GM18951 (cell line): Measurements from ENCODE around the gene CDC25C.

Experiments used
- POLR2A ChIP-seq: IDR thresholded peaks from 4 replicates; pipeline ENCODE4 v1.6.1; 2011; ENCODE audit warnings: mild to moderate bottlenecking; ENCODE audit not compliant: insufficient read length, insufficient read depth; ENCODE audit errors: extremely low read depth
- in situ Hi-C: fragments of 300-500 bp; cut with MboI; formaldehyde crosslinking; loops from one replicate; pipeline ENCODE4 v1.12.0; 2022; ENCODE audit warnings: low sequenced_read_pairs, mixed read lengths, inconsistent platforms; ENCODE audit not compliant: unreplicated experiment

The CDC25C gene

DNA sequence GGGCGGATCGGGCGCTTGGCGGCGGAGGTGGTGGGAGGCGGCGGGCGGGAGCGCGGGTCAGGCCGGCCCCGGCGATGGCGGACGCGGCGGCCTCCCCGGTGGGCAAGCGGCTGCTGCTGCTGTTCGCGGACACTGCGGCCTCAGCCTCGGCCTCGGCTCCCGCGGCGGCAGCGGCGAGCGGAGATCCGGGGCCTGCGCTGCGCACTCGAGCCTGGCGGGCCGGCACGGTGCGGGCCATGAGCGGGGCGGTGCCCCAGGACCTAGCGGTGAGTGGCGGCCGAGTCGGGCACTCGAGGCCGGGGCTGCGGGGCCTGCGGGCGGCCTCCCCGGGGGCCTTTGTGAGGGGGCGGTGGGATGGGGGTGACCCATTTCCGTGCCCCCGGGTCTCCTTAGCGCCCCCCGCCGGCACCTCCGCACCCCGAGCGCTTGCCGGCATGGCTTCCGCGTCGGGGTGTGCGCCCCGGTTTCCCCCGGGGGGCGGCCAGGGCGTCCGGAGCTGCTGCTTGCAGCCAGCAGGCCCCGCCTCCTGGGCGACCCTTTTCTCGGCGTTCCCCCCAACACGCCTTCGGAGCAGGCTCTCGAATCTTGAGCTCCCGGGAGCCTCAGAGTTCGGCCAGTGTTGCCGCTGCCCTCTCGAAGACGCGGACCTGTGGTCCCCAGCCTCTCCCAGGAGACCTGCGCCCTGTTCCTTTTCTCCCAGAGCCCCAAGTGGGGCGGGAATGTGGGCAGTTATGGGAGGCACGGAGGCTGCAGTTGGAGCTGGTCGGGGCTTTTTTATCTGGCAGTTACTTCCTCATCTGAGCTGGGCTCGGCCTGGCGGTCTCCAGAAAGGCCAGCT, 21.3 kb upstream of the CDC25C start:
- TF ChIP-seq POLR2A, result peak; percentile 10
- in situ Hi-C loops, result no loop called here

DNA sequence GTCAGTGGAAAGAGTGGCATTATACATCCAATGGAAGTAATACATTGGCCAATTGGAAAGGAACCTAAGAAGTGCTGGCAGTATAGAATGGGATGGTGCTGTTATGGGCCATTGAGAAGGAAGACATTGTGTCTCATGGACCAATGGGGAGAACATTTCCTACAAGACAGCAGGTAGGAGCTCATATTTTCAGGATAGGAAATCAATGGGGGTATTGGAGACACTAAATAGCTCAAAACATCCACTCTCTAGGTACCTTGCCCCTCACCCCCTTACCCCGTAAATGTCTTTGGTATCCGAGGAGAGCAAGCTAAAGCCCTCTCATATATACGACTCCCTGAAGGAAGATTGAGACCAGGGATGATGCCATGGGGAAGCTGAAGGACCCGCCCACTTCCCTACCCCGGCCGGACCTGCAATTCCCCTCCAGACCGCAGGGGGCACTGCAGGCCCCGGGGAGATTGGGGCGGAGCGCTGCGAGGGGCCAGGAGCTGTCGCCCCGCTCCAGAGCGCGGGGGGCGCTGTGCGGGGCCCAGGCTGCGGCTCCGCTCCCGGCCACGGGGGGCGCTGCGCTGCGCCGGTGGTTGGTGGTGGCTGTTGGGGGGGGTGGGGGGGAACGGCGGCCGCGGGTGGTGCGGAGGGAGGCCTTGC, 20.6 kb upstream of the CDC25C start, which contains the start of gene KDM3B:
Gene KDM3B (plus strand): TSS at position 615 of the 651 bp plus-strand sequence. CDS start 111 bp downstream, outside the sequence.
- no peak for TF ChIP-seq POLR2A
- in situ Hi-C loops, result no loop called here

DNA sequence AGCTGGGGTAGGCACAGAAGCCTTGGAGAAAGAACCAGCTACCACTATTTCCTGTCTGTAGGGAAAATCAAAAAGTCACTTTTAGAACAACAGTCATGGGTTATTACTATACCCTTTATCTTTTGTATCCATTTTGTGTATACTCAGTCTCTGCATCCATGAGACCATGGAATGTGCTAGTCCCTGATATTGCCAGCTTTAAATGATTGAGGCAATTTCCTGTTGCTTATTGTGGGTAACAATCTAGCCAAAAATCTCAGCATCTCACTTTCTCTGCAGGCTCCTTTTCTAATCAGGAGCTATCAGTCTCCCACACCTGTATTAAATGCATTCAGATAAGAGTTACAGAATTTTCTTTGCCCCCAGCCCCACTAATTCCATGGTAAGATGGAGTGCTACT, 19.9 kb upstream of the CDC25C start:
- TF ChIP-seq POLR2A, result no peak
- in situ Hi-C loops, result no loop called here

DNA sequence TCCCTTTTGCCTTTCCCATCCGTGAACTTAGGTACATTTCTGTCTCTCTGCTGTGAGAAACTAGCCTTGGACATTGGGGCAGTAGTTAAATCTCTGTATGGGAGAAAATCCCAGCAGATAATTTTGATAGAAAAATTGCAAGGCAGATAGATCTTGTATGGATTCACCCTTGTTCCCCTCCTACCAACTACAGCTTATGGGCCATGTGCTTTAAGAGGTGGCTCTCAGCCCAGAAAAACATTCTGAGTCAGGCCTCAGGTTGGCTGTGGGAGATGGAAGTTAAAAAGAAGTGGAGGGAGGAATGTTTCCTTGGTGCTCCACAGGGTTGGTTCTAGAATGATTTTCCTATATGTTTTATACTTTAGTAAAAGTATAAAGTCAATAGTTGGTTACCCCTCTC, 19.5 kb upstream of the CDC25C start:
- in situ Hi-C loops, result no loop called here
- no peak for TF ChIP-seq POLR2A

DNA sequence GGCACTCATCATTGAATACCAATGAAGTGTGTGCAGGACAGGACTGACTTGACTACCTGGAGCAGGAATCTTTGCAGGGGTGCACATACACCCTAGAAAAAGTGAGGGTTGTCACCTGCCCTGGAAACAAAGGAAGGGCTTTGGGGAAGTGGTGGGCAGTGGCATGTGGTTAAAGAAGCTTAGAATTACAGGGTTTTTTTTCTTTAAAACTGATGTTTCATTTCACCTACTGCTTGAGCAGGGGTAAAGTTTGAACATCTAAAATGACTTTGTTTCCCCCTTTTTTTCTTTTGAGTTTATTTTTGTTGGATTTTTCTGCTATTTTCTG, 18.9 kb upstream of the CDC25C start:
- no peak for TF ChIP-seq POLR2A
- in situ Hi-C loops, result no loop called here

DNA sequence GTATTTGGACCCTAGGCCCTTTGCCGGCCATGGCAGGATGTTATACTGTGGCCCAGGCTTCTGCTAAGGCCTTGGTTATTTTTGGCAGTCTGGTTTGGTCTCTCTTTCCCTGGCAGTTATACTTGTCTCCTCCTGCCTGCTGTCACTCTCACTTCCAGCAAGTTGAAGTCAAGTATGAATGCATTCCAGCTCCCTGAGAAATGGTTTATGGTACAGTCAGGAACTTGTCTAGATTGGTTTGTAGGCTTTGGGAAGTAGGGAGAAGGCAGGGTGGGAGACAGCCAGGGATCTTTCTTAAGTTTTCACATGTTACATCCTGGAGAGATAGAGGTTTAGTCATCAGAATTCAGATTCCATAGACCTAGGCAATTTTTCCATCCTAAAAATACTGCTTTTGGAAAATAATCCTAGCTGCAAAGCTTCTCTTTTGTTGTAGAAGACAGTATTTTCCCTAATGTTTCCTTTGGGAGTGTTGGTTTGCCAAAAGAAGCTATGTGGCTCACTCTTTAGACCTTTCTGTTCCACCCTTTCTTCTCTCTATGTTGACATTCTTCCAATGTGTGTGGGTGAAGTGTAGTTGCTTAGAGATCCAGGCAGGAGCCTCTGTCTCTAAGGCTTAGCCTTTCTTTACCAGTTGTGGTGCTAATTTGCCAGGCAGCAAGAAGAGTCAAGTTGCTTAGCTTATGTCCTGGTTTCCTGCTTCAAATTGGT, 18.4 kb upstream of the CDC25C start:
- no peak for TF ChIP-seq POLR2A
- in situ Hi-C loops, result no loop called here

DNA sequence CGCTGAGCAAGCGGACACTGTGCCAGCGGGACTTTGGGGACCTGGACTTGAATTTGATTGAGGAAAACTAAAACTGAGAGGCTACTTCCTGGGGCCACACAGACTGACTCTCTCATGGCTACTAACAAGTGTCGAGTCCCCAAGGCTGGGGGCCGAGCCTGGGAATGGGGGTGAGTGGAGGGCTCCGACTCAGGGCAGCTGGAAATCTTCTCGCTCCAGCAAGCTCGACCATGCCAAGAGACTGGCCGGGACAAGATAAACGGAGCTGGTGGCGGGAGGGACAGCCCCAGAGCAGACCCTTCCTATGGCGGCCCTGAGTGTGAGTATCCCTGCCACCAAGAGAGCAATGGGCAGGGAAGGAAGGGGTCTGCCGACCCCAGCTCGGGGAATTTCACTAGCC, 15.3 kb upstream of the CDC25C start:
- in situ Hi-C loops, result no loop called here
- TF ChIP-seq POLR2A, result no peak

DNA sequence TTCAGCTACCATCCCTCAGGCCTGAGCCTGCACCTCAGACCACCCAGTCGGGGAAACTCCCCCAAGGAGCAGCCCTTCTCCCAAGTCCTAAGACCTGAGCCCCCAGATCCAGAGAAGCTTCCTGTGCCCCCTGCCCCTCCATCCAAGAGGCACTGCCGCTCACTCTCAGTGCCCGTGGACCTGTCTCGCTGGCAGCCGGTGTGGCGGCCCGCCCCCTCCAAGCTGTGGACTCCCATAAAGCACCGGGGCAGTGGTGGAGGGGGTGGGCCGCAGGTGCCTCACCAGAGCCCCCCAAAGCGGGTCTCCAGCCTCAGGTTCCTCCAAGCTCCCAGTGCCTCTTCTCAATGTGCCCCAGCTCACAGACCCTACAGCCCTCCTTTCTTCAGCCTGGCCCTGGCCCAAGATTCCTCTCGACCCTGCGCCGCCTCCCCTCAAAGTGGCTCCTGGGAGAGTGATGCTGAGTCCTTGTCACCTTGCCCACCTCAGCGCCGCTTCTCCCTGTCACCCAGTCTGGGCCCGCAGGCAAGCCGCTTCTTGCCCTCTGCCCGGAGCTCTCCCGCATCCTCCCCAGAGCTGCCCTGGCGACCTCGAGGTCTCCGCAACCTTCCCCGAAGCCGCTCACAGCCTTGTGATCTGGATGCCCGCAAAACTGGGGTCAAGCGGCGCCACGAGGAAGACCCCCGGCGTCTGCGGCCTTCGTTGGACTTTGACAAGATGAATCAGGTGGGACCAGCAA, 13.5 kb upstream of the CDC25C start:
- no peak for TF ChIP-seq POLR2A
- in situ Hi-C loops, result no loop called here

DNA sequence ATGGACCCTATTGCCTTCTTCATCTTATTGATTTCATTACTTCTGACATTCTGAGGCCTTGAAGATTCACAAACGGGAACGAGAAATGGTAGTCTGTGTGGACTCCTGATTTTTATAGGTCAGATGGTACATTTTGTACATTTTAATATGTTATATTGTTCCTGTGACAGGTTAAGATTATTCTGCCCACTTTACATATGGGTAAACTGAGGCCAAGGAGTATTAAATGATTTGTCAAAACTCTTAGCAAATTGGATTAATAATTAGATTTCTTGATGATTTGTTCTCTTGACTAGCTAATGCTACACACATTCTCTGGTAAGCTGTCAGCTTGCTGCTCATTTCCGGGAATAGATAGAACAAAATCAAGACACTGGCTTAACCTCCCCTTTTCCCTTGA, 8.4 kb upstream of the CDC25C start:
- in situ Hi-C loops, result no loop called here
- no peak for TF ChIP-seq POLR2A

DNA sequence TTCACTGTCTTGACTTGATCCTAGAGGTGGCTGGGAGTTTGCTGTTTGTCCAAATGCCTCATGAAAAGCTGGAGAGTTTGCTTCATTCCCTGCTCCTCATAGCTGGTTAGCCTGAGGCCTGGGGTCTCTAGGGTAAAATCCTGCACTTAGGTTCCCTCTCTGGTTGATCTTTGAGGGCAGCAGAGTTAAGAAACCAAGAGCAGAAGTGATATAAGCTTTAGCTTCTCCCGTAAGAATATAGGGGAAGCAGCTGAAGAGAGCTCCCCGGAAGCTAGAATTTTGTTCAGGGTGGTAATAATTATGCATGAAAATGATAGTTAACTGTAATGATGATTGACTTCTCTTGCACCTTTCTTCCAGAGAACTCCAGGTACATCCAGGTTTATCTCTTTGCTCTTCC, 7.9 kb upstream of the CDC25C start:
- in situ Hi-C loops, result no loop called here
- no peak for TF ChIP-seq POLR2A

DNA sequence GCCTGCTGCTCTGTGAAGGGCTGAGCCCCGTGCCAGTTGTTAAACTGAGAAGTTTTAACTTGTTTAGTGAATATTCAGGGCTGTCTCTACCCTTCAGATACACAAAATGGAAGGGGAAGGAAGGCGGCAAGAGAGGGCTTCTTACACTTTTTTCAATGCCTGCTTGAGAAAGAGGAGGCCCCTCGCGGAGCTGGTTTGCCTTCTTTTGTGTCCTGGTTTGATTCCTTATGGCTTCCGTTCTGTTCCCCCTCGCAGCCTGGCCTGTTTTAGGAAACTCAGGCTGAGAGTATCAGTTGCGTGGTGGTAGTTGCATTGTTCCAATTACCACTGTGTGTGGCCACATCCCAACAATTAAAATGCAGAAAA, 7.5 kb upstream of the CDC25C start:
- in situ Hi-C loops, result no loop called here
- TF ChIP-seq POLR2A, result no peak

DNA sequence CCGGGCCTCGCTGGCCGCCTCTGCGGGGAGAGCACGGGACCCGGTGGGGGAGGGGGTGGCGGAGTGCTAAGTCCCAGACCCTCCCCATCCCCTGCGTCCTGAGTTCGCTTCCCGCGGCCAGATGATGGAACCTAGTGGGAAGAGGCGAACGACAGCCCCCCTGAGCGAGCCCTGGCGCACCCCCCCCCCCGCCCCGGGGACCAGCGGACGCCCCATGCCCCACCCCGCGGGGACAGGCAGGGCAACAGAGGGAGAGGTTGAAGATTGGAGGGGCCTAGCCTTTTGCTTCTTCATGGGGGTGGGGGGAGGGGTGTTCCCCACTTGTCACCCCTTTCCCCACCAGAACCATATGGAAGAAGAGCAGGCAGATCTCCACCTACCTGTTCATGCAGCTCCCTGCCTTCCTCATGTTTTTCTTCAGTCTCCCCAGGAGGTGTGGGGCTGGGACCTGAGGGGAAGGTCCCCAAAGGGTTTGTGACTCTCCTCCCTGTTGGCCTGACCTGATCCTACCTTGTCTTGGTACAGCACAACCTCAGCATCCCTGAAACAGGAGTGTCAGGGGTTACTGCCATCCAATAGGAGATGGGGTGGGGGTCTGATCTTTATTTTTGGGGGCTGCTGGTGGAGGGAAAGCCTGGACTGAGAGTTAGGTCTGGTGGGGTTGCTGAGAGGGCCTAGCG, 6.9 kb upstream of the CDC25C start:
- TF ChIP-seq POLR2A, result no peak
- in situ Hi-C loops, result no loop called here

DNA sequence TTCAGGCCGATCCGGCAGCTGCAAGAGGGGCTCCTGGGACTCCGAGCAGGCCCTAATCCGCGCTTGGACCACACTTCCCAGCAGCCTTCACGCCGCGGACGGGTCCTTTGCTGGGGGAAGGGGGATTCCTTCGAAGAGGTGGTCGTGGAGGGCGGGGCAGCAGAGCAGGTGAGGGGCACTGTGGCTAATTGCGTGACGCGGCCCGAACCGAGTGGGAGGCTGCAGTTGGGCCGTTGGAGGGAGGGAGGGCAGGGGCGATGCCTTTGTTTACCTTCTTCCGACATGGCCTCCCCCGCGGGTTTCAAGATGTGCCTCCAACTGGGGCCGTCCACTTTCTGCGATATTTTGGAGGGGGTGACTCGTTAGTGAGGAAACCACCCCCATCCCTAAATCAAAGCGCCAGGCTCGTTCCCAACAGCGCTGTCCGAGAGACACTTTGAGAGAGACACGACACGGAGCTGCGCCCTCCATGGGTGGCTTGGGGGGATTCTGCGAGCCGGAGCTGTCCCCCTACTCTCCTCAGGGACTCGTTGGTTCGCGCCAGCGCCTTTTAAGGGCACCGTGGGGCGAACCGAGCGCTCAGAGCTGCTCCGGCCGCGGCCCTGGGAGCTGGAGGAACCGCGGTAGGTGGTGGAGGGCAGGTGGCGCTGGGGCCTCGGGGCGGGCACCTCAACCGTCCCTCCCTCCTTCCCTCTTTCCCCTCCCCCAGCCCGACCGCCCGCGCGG, 6.2 kb upstream of the CDC25C start, which contains the start of gene FAM53C:
Gene FAM53C (plus strand): TSS at position 582 of the 726 bp plus-strand sequence. CDS start 3,070 bp downstream, outside the sequence.
- in situ Hi-C loops, result no loop called here
- TF ChIP-seq POLR2A, result peak; percentile 100
